Thyroid gland (tissue), 4 donors: ENCODE measurements around the gene KRT78.

Source experiments
- CTCF ChIP-seq, 6 experiments: fragments of 200-600 bp in 3 of 6; fragments of 450-650 bp in 3 of 6; sonication (generic) in 3 of 6; IDR thresholded peaks; one replicate each; pipeline ENCODE4 v1.5.1; 2016 to 2019; ENCODE audit warnings: antibody characterized with exemption in 6 of 6, mild to moderate bottlenecking in 2 of 6, inconsistent platforms in 1 of 6, moderate library complexity in 1 of 6
- POLR2A ChIP-seq, 2 donors: fragments of 450-650 bp; IDR thresholded peaks; one replicate each; pipeline ENCODE4 v1.6.1; 2017; ENCODE audit warnings: antibody characterized with exemption in 2 of 2, mild to moderate bottlenecking in 2 of 2, moderate library complexity in 1 of 2

- TF ChIP-seq CTCF (IDR thresholded peaks at IDR 0.05) (no peak), POLR2A (IDR thresholded peaks at IDR 0.05) (no peak)
Measured at GRCh38 chr12:52862023-52862422, 13.2 kb upstream of the KRT78 start.
